ENCODE results near the gene COX4I2. TPM values are rescaled to one million over a fixed set of nuclear protein-coding genes. Genes with fewer than 3 reads are reported as not detected.

Gene COX4I2
- total RNA-seq, 1 experiment from 2014 or later: not detected

- DNase-seq (ENCODE audit: low read depth): no peak
Measured at GRCh38 chr20:31693987-31694661, 56.4 kb downstream of the COX4I2 start.

Other genes starting within 250 kb of the COX4I2 start
- gene DEFB119, start 247.3 kb upstream of the COX4I2 start, total RNA-seq (2014; rRNA removed; shearing (Covaris generic)): not detected in 2 replicates
- gene DEFB121, start 231.7 kb upstream of the COX4I2 start, total RNA-seq (2014; rRNA removed; shearing (Covaris generic)): not detected in 2 replicates
- gene DEFB123, start 197.3 kb upstream of the COX4I2 start, total RNA-seq (2014; rRNA removed; shearing (Covaris generic)): not detected in 2 replicates
- gene DEFB124, start 162.8 kb upstream of the COX4I2 start, total RNA-seq (2014; rRNA removed; shearing (Covaris generic)): not detected in 2 replicates
- gene REM1, start 162.6 kb upstream of the COX4I2 start, total RNA-seq (2014; rRNA removed; shearing (Covaris generic)): not detected in 2 replicates
- gene HM13, start 123.5 kb upstream of the COX4I2 start, total RNA-seq (2014; rRNA removed; shearing (Covaris generic)): 244 and 248 TPM in 2 replicates
- 1,421 and 1,771 TPM in 2 replicates for gene ID1, start 32.6 kb upstream of the COX4I2 start, total RNA-seq (2014; rRNA removed; shearing (Covaris generic))
- gene BCL2L1, start 85.0 kb downstream of the COX4I2 start, total RNA-seq (2014; rRNA removed; shearing (Covaris generic)): 108 and 117 TPM in 2 replicates
- 204 and 319 TPM in 2 replicates for gene TPX2, start 101.4 kb downstream of the COX4I2 start, total RNA-seq (2014; rRNA removed; shearing (Covaris generic))
- 0.15 and 0.44 TPM in 2 replicates for gene MYLK2, start 181.4 kb downstream of the COX4I2 start, total RNA-seq (2014; rRNA removed; shearing (Covaris generic))
- gene FOXS1, start 207.7 kb downstream of the COX4I2 start, total RNA-seq (2014; rRNA removed; shearing (Covaris generic)): 0.12 TPM in 1 of 2 replicates, not detected in the other
- gene DUSP15, start 232.6 kb downstream of the COX4I2 start, total RNA-seq (2014; rRNA removed; shearing (Covaris generic)): 0.91 and 3.2 TPM in 2 replicates
- not detected in 2 replicates for gene TTLL9, start 232.7 kb downstream of the COX4I2 start, total RNA-seq (2014; rRNA removed; shearing (Covaris generic))